Neural crest cell (in vitro differentiated cells): ENCODE measurements around the gene SNCAIP. TPM values are rescaled to one million over a fixed set of nuclear protein-coding genes. Genes with fewer than 3 reads are reported as not detected.

Experiments used
- DNase-seq: peaks from one replicate; pipeline ENCODE4 v3.0.0; 2021; ENCODE audit warnings: low read depth, mixed read lengths, low spot score
- H3K27ac Mint-ChIP-seq: one replicate; pipeline ENCODE4 v1.8.0; 2021; ENCODE audit warnings: mild to moderate bottlenecking, mixed read lengths; ENCODE audit not compliant: unreplicated experiment
- H3K27me3 Mint-ChIP-seq: 2 replicates; pipeline ENCODE4 v1.8.0; 2021; ENCODE audit warnings: low read depth, mild to moderate bottlenecking, mixed read lengths
- H3K36me3 Mint-ChIP-seq: 2 replicates; pipeline ENCODE4 v1.8.0; 2021; ENCODE audit warnings: low read depth, mild to moderate bottlenecking, mixed read lengths
- H3K4me1 Mint-ChIP-seq: 2 replicates; pipeline ENCODE4 v1.8.0; 2021; ENCODE audit warnings: mixed read lengths
- H3K4me3 Mint-ChIP-seq: one replicate; pipeline ENCODE4 v1.8.0; 2021; ENCODE audit warnings: mild to moderate bottlenecking, mixed read lengths
- H3K9me3 Mint-ChIP-seq: 2 replicates; pipeline ENCODE4 v1.8.0; 2021; ENCODE audit warnings: mixed read lengths
- CTCF ChIP-seq: fragments of 200-600 bp; sonication (generic); conservative IDR thresholded peaks from 2 replicates; pipeline ENCODE4 v1.5.0; 2021; ENCODE audit warnings: antibody characterized with exemption, mild to moderate bottlenecking
- total RNA-seq: library from RNA; stranded (reverse); gene quantifications from 2 replicates; pipeline ENCODE4 v1.2.1, GENCODE V29; 2021

Gene SNCAIP
- total RNA-seq, 1 donor from 2014 or later, result 10.2 TPM

- Mint-ChIP-seq H3K36me3 (no peaks in the 10 kb centered on the region), H3K9me3 (no peaks in the 10 kb centered on the region), H3K4me1 (peaks cover 8% of the 10 kb centered on the region), H3K27ac (no peak overlapping the region), H3K27me3 (no peaks in the 10 kb centered on the region), H3K4me3 (no peak overlapping the region)
- DNase-seq, result no peak
- TF ChIP-seq CTCF, result no peak
Observed at GRCh38 chr5:122322801-122323548, 10.9 kb downstream of the SNCAIP start.

GRCh38 chr5:122323738-122324137 is 11.7 kb downstream of the SNCAIP start:
- H3K4me1 Mint-ChIP-seq, result peaks cover 8% of the 10 kb centered on the region

GRCh38 chr5:122327110-122327509 is 15.1 kb downstream of the SNCAIP start:
- no peak overlapping the region for H3K4me3 Mint-ChIP-seq
- no peak for TF ChIP-seq CTCF
- DNase-seq, result no peak

More at GRCh38 chr5:122323738-122324137, 11.7 kb downstream of the SNCAIP start:
- Mint-ChIP-seq H3K27ac (no peak overlapping the region), H3K9me3 (no peaks in the 10 kb centered on the region), H3K4me3 (no peak overlapping the region), H3K27me3 (no peaks in the 10 kb centered on the region), H3K36me3 (no peaks in the 10 kb centered on the region)
- no peak for TF ChIP-seq CTCF
- DNase-seq, result no peak

GRCh38 chr5:122330881-122331280 is 18.8 kb downstream of the SNCAIP start:
- no peak for DNase-seq
- Mint-ChIP-seq H3K27ac (peak overlapping the region; percentile 60), H3K9me3 (no peaks in the 10 kb centered on the region), H3K4me3 (no peak overlapping the region), H3K36me3 (no peaks in the 10 kb centered on the region), H3K4me1 (peaks cover 14% of the 10 kb centered on the region), H3K27me3 (no peaks in the 10 kb centered on the region)
- TF ChIP-seq CTCF, result no peak

More at GRCh38 chr5:122327110-122327509, 15.1 kb downstream of the SNCAIP start:
- H3K9me3 Mint-ChIP-seq, result no peaks in the 10 kb centered on the region
- H3K27ac Mint-ChIP-seq, result no peak overlapping the region
- peaks cover 8% of the 10 kb centered on the region for H3K4me1 Mint-ChIP-seq
- H3K36me3 Mint-ChIP-seq, result no peaks in the 10 kb centered on the region
- H3K27me3 Mint-ChIP-seq, result no peaks in the 10 kb centered on the region

- no peaks in the 10 kb centered on the region for H3K9me3 Mint-ChIP-seq
- peaks cover 14% of the 10 kb centered on the region for H3K4me1 Mint-ChIP-seq
- no peaks in the 10 kb centered on the region for H3K36me3 Mint-ChIP-seq
- TF ChIP-seq CTCF, result no peak
- no peaks in the 10 kb centered on the region for H3K27me3 Mint-ChIP-seq
- DNase-seq, result no peak
- H3K27ac Mint-ChIP-seq, result no peak overlapping the region
- H3K4me3 Mint-ChIP-seq, result no peak overlapping the region
Observed at GRCh38 chr5:122332599-122333555, 20.8 kb downstream of the SNCAIP start.
